Lower leg skin (tissue), 3 donors: ENCODE measurements around the gene RBSN.

Source experiments
- POLR2A ChIP-seq, 2 donors: fragments of 450-650 bp; IDR thresholded peaks; one replicate each; pipeline ENCODE4 v1.6.1; 2016 to 2017; ENCODE audit warnings: antibody characterized with exemption in 2 of 2, mild to moderate bottlenecking in 1 of 2, moderate library complexity in 1 of 2
- TF ChIP-seq, protein P1 (sequence below), 3 donors: fragments of 450-650 bp; IDR thresholded peaks; one replicate each; pipeline ENCODE4 v1.5.1; 2016; ENCODE audit warnings: antibody characterized with exemption in 3 of 3, mild to moderate bottlenecking in 3 of 3, moderate library complexity in 2 of 3

DNA sequence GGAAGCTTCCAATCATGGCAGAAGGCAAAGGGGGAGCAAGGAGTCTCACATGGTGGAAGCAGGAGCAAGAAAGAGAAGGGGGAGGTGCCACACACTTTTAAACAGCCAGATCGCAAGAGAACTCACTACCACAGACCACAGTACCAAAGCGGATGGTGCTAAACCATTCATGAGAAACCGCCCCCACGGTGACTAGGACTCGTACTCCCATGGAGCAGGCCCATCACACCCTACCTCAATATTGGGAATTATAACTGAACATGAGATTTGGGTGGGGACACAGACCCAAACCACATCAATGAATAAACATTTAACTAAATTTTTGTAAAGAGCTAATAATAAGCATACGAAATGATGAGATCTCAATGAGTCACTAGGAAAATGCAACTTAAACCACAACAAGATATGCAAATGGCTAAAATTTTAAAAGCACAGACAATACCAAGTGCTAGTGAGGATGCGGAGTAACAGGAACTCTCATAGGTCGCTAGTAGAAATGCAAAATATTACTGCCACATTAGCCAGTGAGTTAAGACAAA, 43.9 kb downstream of the RBSN start:
- TF ChIP-seq, protein P1, sequence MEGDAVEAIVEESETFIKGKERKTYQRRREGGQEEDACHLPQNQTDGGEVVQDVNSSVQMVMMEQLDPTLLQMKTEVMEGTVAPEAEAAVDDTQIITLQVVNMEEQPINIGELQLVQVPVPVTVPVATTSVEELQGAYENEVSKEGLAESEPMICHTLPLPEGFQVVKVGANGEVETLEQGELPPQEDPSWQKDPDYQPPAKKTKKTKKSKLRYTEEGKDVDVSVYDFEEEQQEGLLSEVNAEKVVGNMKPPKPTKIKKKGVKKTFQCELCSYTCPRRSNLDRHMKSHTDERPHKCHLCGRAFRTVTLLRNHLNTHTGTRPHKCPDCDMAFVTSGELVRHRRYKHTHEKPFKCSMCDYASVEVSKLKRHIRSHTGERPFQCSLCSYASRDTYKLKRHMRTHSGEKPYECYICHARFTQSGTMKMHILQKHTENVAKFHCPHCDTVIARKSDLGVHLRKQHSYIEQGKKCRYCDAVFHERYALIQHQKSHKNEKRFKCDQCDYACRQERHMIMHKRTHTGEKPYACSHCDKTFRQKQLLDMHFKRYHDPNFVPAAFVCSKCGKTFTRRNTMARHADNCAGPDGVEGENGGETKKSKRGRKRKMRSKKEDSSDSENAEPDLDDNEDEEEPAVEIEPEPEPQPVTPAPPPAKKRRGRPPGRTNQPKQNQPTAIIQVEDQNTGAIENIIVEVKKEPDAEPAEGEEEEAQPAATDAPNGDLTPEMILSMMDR (IDR thresholded peaks at IDR 0.05): no peak
- no peak for TF ChIP-seq POLR2A (IDR thresholded peaks at IDR 0.05)
